A549 (cell line): ENCODE results near the gene NTM.

ENCODE experiments used
- CEBPB ChIP-seq, 2 experiments: fragments of >200 bp in 1 of 2; sonication (Bioruptor Twin) in 1 of 2; formaldehyde crosslinking in 1 of 2; IDR thresholded peaks; 2 replicates each; pipeline ENCODE4 v1.6.1; 2012 to 2016
- CHD2 ChIP-seq: fragments of 150-350 bp; IDR thresholded peaks from 2 replicates; pipeline ENCODE4 v1.6.1; 2014; ENCODE audit warnings: low read length; ENCODE audit not compliant: partially characterized antibody
- EP300 ChIP-seq, 2 experiments: fragments of >200 bp; sonication (Bioruptor Twin); formaldehyde crosslinking; IDR thresholded peaks; 2 replicates in 1 of 2; 3 replicates in 1 of 2; pipeline ENCODE4 v1.6.1; 2016 to 2017
- HEYL ChIP-seq: fragments of 250-450 bp; sonication (Bioruptor Pico); IDR thresholded peaks from 2 replicates; pipeline ENCODE4 v1.8.0; 2021; ENCODE audit warnings: mild to moderate bottlenecking, moderate library complexity
- MAZ ChIP-seq: fragments of 150-350 bp; IDR thresholded peaks from 2 replicates; pipeline ENCODE4 v1.6.1; 2014; ENCODE audit warnings: antibody characterized with exemption, low read depth, low read length, borderline replicate concordance
- MYC ChIP-seq: IDR thresholded peaks from 2 replicates; pipeline ENCODE4 v1.6.1; 2012; ENCODE audit warnings: mild to moderate bottlenecking, inconsistent platforms, low read length, improper control_type of control experiment, borderline replicate concordance
- POLR2AphosphoS2 ChIP-seq: conservative IDR thresholded peaks from 2 replicates; pipeline ENCODE4 v1.6.1; 2012; ENCODE audit warnings: low read length, improper control_type of control experiment, inconsistent platforms
- RAD21 ChIP-seq, 2 experiments: fragments of >200 bp in 1 of 2; sonication (Bioruptor Twin) in 1 of 2; formaldehyde crosslinking in 1 of 2; IDR thresholded peaks in 1 of 2; conservative IDR thresholded peaks in 1 of 2; 2 replicates in 1 of 2; 3 replicates in 1 of 2; pipeline ENCODE4 v1.6.1; 2012 to 2018; ENCODE audit warnings: inconsistent platforms in 1 of 2
- RFX5 ChIP-seq: fragments of 450-650 bp; IDR thresholded peaks from 2 replicates; pipeline ENCODE4 v1.7.1; 2014; ENCODE audit warnings: antibody characterized with exemption, mild to moderate bottlenecking, moderate library complexity
- SMC3 ChIP-seq: fragments of >200 bp; sonication (Bioruptor Twin); formaldehyde crosslinking; IDR thresholded peaks from 3 replicates; pipeline ENCODE4 v1.6.1; 2018; ENCODE audit warnings: inconsistent platforms
- SREBF2 ChIP-seq: fragments of 450-650 bp; IDR thresholded peaks from 2 replicates; pipeline ENCODE4 v1.6.1; 2014; ENCODE audit warnings: mild to moderate bottlenecking, moderate library complexity
- TP53 ChIP-seq: fragments of 250-450 bp; sonication (Bioruptor Pico); IDR thresholded peaks from 2 replicates; pipeline ENCODE4 v1.5.0; 2021; ENCODE audit warnings: mild to moderate bottlenecking, moderate library complexity
- TF ChIP-seq, protein P1 (sequence below): fragments of >200 bp; sonication (Bioruptor Twin); formaldehyde crosslinking; IDR thresholded peaks from 3 replicates; pipeline ENCODE4 v1.5.1; 2016
- TF ChIP-seq, protein P2 (sequence below): fragments of 200-600 bp; sonication (generic); IDR thresholded peaks from 2 replicates; pipeline ENCODE4 v1.6.1; 2016; ENCODE audit warnings: antibody characterized with exemption, mild to moderate bottlenecking, moderate library complexity

DNA sequence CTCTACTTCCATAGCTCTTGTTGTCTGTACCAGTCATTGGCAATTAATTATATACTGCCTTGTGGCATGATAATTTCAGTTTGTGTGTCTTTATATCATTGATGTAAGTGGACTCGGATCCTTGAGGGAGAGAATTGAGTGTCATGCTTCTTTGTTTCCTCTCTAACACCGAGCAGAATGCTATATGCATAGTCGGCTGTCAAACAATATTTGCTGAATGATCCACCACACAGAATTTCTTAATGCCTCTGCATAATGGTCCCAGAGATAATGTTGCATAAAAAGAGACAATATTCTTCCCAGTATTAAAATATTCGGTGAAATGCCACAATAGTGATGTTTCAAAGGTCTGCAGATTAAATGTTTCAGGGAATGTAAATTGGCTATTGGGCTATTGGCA is 664.8 kb downstream of the NTM start:
- TF ChIP-seq RFX5 (no peak), SREBF2 (no peak), MAZ (no peak), POLR2AphosphoS2 (no peak), CEBPB (IDR thresholded peaks at IDR 0.05) (no peak), SMC3 (no peak), HEYL (CRISPR knock-in tag) (no peak), RAD21 (conservative IDR thresholded peaks at IDR 0.05 in 1 of 2, IDR thresholded peaks at IDR 0.05 in 1 of 2) (no peak), TP53 (no peak), MYC (no peak), CHD2 (no peak), EP300 (IDR thresholded peaks at IDR 0.05) (no peak)
- TF ChIP-seq, protein P1, sequence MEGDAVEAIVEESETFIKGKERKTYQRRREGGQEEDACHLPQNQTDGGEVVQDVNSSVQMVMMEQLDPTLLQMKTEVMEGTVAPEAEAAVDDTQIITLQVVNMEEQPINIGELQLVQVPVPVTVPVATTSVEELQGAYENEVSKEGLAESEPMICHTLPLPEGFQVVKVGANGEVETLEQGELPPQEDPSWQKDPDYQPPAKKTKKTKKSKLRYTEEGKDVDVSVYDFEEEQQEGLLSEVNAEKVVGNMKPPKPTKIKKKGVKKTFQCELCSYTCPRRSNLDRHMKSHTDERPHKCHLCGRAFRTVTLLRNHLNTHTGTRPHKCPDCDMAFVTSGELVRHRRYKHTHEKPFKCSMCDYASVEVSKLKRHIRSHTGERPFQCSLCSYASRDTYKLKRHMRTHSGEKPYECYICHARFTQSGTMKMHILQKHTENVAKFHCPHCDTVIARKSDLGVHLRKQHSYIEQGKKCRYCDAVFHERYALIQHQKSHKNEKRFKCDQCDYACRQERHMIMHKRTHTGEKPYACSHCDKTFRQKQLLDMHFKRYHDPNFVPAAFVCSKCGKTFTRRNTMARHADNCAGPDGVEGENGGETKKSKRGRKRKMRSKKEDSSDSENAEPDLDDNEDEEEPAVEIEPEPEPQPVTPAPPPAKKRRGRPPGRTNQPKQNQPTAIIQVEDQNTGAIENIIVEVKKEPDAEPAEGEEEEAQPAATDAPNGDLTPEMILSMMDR: no peak
- TF ChIP-seq, protein P2, sequence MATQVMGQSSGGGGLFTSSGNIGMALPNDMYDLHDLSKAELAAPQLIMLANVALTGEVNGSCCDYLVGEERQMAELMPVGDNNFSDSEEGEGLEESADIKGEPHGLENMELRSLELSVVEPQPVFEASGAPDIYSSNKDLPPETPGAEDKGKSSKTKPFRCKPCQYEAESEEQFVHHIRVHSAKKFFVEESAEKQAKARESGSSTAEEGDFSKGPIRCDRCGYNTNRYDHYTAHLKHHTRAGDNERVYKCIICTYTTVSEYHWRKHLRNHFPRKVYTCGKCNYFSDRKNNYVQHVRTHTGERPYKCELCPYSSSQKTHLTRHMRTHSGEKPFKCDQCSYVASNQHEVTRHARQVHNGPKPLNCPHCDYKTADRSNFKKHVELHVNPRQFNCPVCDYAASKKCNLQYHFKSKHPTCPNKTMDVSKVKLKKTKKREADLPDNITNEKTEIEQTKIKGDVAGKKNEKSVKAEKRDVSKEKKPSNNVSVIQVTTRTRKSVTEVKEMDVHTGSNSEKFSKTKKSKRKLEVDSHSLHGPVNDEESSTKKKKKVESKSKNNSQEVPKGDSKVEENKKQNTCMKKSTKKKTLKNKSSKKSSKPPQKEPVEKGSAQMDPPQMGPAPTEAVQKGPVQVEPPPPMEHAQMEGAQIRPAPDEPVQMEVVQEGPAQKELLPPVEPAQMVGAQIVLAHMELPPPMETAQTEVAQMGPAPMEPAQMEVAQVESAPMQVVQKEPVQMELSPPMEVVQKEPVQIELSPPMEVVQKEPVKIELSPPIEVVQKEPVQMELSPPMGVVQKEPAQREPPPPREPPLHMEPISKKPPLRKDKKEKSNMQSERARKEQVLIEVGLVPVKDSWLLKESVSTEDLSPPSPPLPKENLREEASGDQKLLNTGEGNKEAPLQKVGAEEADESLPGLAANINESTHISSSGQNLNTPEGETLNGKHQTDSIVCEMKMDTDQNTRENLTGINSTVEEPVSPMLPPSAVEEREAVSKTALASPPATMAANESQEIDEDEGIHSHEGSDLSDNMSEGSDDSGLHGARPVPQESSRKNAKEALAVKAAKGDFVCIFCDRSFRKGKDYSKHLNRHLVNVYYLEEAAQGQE: no peak
